Endothelial cell of umbilical vein (primary cell): Measurements from ENCODE around the gene OAF. TPM values are rescaled to one million over a fixed set of nuclear protein-coding genes. Genes with fewer than 3 reads are reported as not detected.

Experiments
- BruUV-seq: library from RNA; stranded (reverse); fragments of 400-500 nt; replicated peaks from 2 replicates; lab custom pipeline; 2021; lab: Mats Ljungman, UMichigan
- CTCF ChIA-PET: fragments of 300-600, 350-600 bp; sonication (Branson Sonifier 250); formaldehyde crosslinking; loops from one replicate; lab custom pipeline; 2021; ENCODE audit warnings: antibody characterized with exemption, inconsistent platforms; lab: Charles Lee
- POLR2A ChIA-PET: fragments of 300-600, 350-600 bp; sonication (Branson Sonifier 250); formaldehyde crosslinking; loops from one replicate; lab custom pipeline; 2021; ENCODE audit warnings: antibody characterized with exemption, inconsistent platforms; lab: Charles Lee
- DNase-seq: peaks from one replicate; pipeline ENCODE4 v3.0.0-alpha.2; 2011; ENCODE audit warnings: low read depth, low spot score
- FAIRE-seq: peaks from 2 replicates; lab custom pipeline; 2011; peaks lifted over from hg19 to GRCh38; lab: Jason Lieb, UNC
- H2AFZ ChIP-seq: 2 replicates; pipeline ENCODE4 v1.6.0; 2012; ENCODE audit warnings: low read depth, low read length, control low read depth, inconsistent platforms
- H3K27ac ChIP-seq: 2 replicates; pipeline ENCODE4 v1.5.1; 2011; ENCODE audit warnings: low read depth, mild to moderate bottlenecking, control low read depth, low read length, moderate library complexity; ENCODE audit not compliant: insufficient read depth
- H3K27me3 ChIP-seq, 2 experiments: 2 replicates each; pipeline versions ENCODE4 v1.6.0 to v1.6.1; 2011; ENCODE audit warnings: low read length in 2 of 2, mixed read lengths in 1 of 2; ENCODE audit not compliant: control insufficient read depth in 2 of 2, insufficient read depth in 2 of 2
- H3K36me3 ChIP-seq, 2 experiments: 2 replicates in 1 of 2; 3 replicates in 1 of 2; pipeline ENCODE4 v1.5.1; 2011; ENCODE audit warnings: low read length in 2 of 2, mild to moderate bottlenecking in 1 of 2, moderate library complexity in 1 of 2; ENCODE audit not compliant: control insufficient read depth in 2 of 2, insufficient read depth in 2 of 2; ENCODE audit errors: extremely low read depth in 1 of 2
- H3K4me1 ChIP-seq: 3 replicates; pipeline ENCODE4 v1.5.1; 2011; ENCODE audit warnings: mild to moderate bottlenecking, low read length; ENCODE audit not compliant: control insufficient read depth, insufficient read depth; ENCODE audit errors: extremely low read depth
- H3K4me2 ChIP-seq: 2 replicates; pipeline ENCODE4 v1.6.1; 2011; ENCODE audit warnings: low read length, control low read depth, mixed read lengths; ENCODE audit not compliant: insufficient read depth
- H3K4me3 ChIP-seq, 3 experiments: fragments of 200-600 bp in 1 of 3; sonication (generic), shearing (Covaris generic) in 1 of 3; replicated peaks in 1 of 3; 2 replicates each; pipeline ENCODE4 v1.5.1; 2011 to 2016; ENCODE audit warnings: control low read depth in 3 of 3, low read length in 3 of 3, mild to moderate bottlenecking in 2 of 3, inconsistent platforms in 1 of 3, low read depth in 1 of 3, moderate library complexity in 1 of 3; ENCODE audit not compliant: insufficient read depth in 1 of 3
- H3K79me2 ChIP-seq: 2 replicates; pipeline ENCODE4 v1.6.0; 2012; ENCODE audit warnings: low read length, inconsistent platforms; ENCODE audit not compliant: control insufficient read depth, insufficient read depth
- H3K9ac ChIP-seq: replicated peaks from 2 replicates; pipeline ENCODE3; 2011; ENCODE audit warnings: low read length, control low read depth; ENCODE audit not compliant: insufficient read depth; ENCODE audit errors: extremely low read depth
- H3K9me1 ChIP-seq: replicated peaks from 3 replicates; pipeline ENCODE4 v1.6.0; 2011; ENCODE audit warnings: mild to moderate bottlenecking, low read length; ENCODE audit not compliant: control insufficient read depth, insufficient read depth; ENCODE audit errors: extremely low read depth
- H3K9me3 ChIP-seq: replicated peaks from 2 replicates; pipeline ENCODE4 v1.5.1; 2012; ENCODE audit warnings: low read length, inconsistent platforms; ENCODE audit not compliant: control insufficient read depth, insufficient read depth
- H4K20me1 ChIP-seq: replicated peaks from 2 replicates; pipeline ENCODE3; 2011; ENCODE audit warnings: mild to moderate bottlenecking, low read length; ENCODE audit not compliant: control insufficient read depth, insufficient read depth; ENCODE audit errors: extremely low read depth
- CTCF ChIP-seq, 2 donors: IDR thresholded peaks; 1 replicate in 1 of 2; 2 replicates in 1 of 2; pipeline ENCODE4 v1.5.1; 2011; ENCODE audit warnings: low read length in 2 of 2, mild to moderate bottlenecking in 2 of 2, moderate library complexity in 2 of 2, control low read depth in 1 of 2, inconsistent platforms in 1 of 2, low read depth in 1 of 2; ENCODE audit not compliant: insufficient read depth in 1 of 2; ENCODE audit errors: extremely low read depth in 1 of 2
- EZH2 ChIP-seq: IDR thresholded peaks from 2 replicates; pipeline ENCODE4 v1.6.1; 2012; ENCODE audit warnings: borderline replicate concordance, low read depth, mild to moderate bottlenecking, moderate library complexity, low read length, inconsistent platforms; ENCODE audit not compliant: severe bottlenecking
- FOS ChIP-seq: IDR thresholded peaks from 2 replicates; pipeline ENCODE4 v1.6.1; 2011; ENCODE audit warnings: mild to moderate bottlenecking, low read length, moderate library complexity, borderline replicate concordance; ENCODE audit not compliant: insufficient read depth
- GATA2 ChIP-seq: IDR thresholded peaks from 2 replicates; pipeline ENCODE4 v1.7.0; 2011; ENCODE audit warnings: low read depth, mild to moderate bottlenecking, moderate library complexity, mixed read lengths, low read length; ENCODE audit not compliant: insufficient read length, insufficient read depth
- JUN ChIP-seq: IDR thresholded peaks from 2 replicates; pipeline ENCODE4 v1.6.1; 2011; ENCODE audit warnings: borderline replicate concordance, low read depth; ENCODE audit not compliant: insufficient read length, insufficient read depth
- MAX ChIP-seq: IDR thresholded peaks from 2 replicates; pipeline ENCODE4 v1.6.1; 2011; ENCODE audit not compliant: insufficient read depth, insufficient read length
- MYC ChIP-seq: IDR thresholded peaks from one replicate; pipeline ENCODE4 v1.6.1; 2011; ENCODE audit warnings: mild to moderate bottlenecking, low read depth, low read length
- POLR2A ChIP-seq: IDR thresholded peaks from 2 replicates; pipeline ENCODE4 v1.6.1; 2012; ENCODE audit warnings: low read depth, mild to moderate bottlenecking, control low read depth, low read length
- POLR2AphosphoS5 ChIP-seq: IDR thresholded peaks from 2 replicates; pipeline ENCODE4 v1.6.1; 2012; ENCODE audit warnings: low read depth, mild to moderate bottlenecking, control low read depth, low read length, moderate library complexity; ENCODE audit not compliant: insufficient read depth
- dilution Hi-C: fragments of 300-500 bp; cut with MboI; formaldehyde crosslinking; loops from one replicate; pipeline ENCODE4 v1.15.0; 2019; ENCODE audit warnings: low sequenced_read_pairs; ENCODE audit not compliant: extremely low pct_ligation_motif_present
- intact Hi-C: fragments of 100-400 bp; cut with micrococcal nuclease; formaldehyde crosslinking; loops from one replicate; pipeline ENCODE4 v1.10.0; 2022
- polyA plus RNA-seq, 4 experiments: library from polyadenylated mRNA; depleted of rRNA in 3 of 4; stranded (reverse) in 3 of 4; unstranded in 1 of 4; fragments of >200 nt; gene quantifications; 2 replicates each; pipeline versions ENCODE4 v1.2.1 to v1.2.3, GENCODE V29; 2011 to 2012; ENCODE audit warnings: missing spikeins in 1 of 4
- total RNA-seq: library from RNA; stranded (reverse); gene quantifications from 2 replicates; pipeline ENCODE4 v1.2.3, GENCODE V29; 2021

OAF gene
- total and polyA plus RNA-seq, 2 donors (not counting 3 experiments of a cell fraction or from before 2014, with no cell fraction given) = 32.1 to 33.8 TPM

GRCh38 chr11:120268686-120269085, 57.9 kb downstream of the OAF start:
- no peak for TF ChIP-seq MYC
- no peak for TF ChIP-seq GATA2
- TF ChIP-seq CTCF (IDR thresholded peaks at IDR 0.05; ENCODE audit: extremely low read depth in 1 of 2, insufficient read depth in 1 of 2, low read depth in 1 of 2, low read length in 2 of 2) = no peak
- TF ChIP-seq FOS = no peak
- no peak for TF ChIP-seq MAX
- TF ChIP-seq POLR2A = no peak
- no peak for TF ChIP-seq JUN
- TF ChIP-seq EZH2 = no peak
- no peak for TF ChIP-seq POLR2AphosphoS5
- no peaks in the 10 kb centered on the region for H3K9me1 ChIP-seq
- BruUV-seq = no TSS peak
- no peaks in the 10 kb centered on the region for H4K20me1 ChIP-seq
- DNase-seq (no peak), FAIRE-seq (no peak)
- no peak overlapping the region for H2AFZ ChIP-seq
- H3K36me3 ChIP-seq = no peaks in the 10 kb centered on the region
- H3K4me1 ChIP-seq = no peaks in the 10 kb centered on the region
- H3K79me2 ChIP-seq = no peaks in the 10 kb centered on the region
- no peak overlapping the region for H3K4me3 ChIP-seq
- CTCF ChIA-PET = interaction anchor here (1.0 to 2.9 kb wide), 5 partner anchors 11 to 100 kb away, joined by 3 to 13 read pairs (median 4); no protein-coding TSS in a partner anchor
- no peak overlapping the region for H3K4me2 ChIP-seq
- H3K27ac ChIP-seq = no peak overlapping the region
- dilution Hi-C loops = no loop called here
- H3K27me3 ChIP-seq = peaks cover 2 to 6% of the 10 kb centered on the region in 2 experiments
- intact Hi-C loops = no loop called here
- H3K9me3 ChIP-seq = no peaks in the 10 kb centered on the region
- H3K9ac ChIP-seq = no peak overlapping the region
- POLR2A ChIA-PET = no interaction called here
